ENCODE measurements around the gene ID3. TPM values are rescaled to one million over a fixed set of nuclear protein-coding genes. Genes with fewer than 3 reads are reported as not detected.

The ID3 gene
- polyA plus RNA-seq, 1 donor from 2014 or later = 8.0 TPM

- Histone ChIP-seq H3K4me3 (ENCODE audit: low read length) (no peak overlapping the region), H2AFZ (ENCODE audit: low read depth, low read length) (no peak overlapping the region), H3K4me2 (ENCODE audit: low read length) (no peak overlapping the region)
Observed at GRCh38 chr1:23548704-23549143, 10.6 kb downstream of the ID3 start.

GRCh38 chr1:23546897-23547584, 12.3 kb downstream of the ID3 start:
- Histone ChIP-seq H4K20me1 (ENCODE audit: insufficient read depth) (no peaks in the 10 kb centered on the region), H3K9me2 (ENCODE audit: insufficient read depth, low read length) (no peaks in the 10 kb centered on the region), H3K79me2 (replicated peaks; ENCODE audit: insufficient read depth, low read length) (no peaks in the 10 kb centered on the region), H3K9me3 (ENCODE audit: low read length) (no peaks in the 10 kb centered on the region), H3K4me3 (ENCODE audit: low read length) (no peak overlapping the region), H3K36me3 (ENCODE audit: insufficient read depth, low read length) (no peaks in the 10 kb centered on the region), H3K27me3 (ENCODE audit: insufficient read depth, low read depth, low read length) (no peaks in the 10 kb centered on the region), H3K27ac (ENCODE audit: low read length) (no peak overlapping the region), H2AFZ (ENCODE audit: low read depth, low read length) (no peak overlapping the region), H3F3A (ENCODE audit: insufficient read depth, low read length, poor library complexity, severe bottlenecking) (no peaks in the 10 kb centered on the region), H3K9ac (ENCODE audit: low read length) (no peak overlapping the region), H3K4me2 (ENCODE audit: low read length) (no peak overlapping the region)
- TF ChIP-seq POLR2AphosphoS5 (IDR thresholded peaks at IDR 0.05) (no peak), RAD21 (conservative IDR thresholded peaks at IDR 0.05) (no peak), REST (IDR thresholded peaks at IDR 0.05; ENCODE audit: borderline replicate concordance) (no peak), MXI1 (conservative IDR thresholded peaks at IDR 0.05; ENCODE audit: poor library complexity, severe bottlenecking) (no peak), EZH2 (IDR thresholded peaks at IDR 0.05; ENCODE audit: borderline replicate concordance, insufficient read depth, low read length, poor library complexity, severe bottlenecking) (no peak), TAF1 (IDR thresholded peaks at IDR 0.05; ENCODE audit: low read depth) (no peak), EP300 (conservative IDR thresholded peaks at IDR 0.05; ENCODE audit: poor library complexity, severe bottlenecking) (no peak)
- TF ChIP-seq, protein P1, sequence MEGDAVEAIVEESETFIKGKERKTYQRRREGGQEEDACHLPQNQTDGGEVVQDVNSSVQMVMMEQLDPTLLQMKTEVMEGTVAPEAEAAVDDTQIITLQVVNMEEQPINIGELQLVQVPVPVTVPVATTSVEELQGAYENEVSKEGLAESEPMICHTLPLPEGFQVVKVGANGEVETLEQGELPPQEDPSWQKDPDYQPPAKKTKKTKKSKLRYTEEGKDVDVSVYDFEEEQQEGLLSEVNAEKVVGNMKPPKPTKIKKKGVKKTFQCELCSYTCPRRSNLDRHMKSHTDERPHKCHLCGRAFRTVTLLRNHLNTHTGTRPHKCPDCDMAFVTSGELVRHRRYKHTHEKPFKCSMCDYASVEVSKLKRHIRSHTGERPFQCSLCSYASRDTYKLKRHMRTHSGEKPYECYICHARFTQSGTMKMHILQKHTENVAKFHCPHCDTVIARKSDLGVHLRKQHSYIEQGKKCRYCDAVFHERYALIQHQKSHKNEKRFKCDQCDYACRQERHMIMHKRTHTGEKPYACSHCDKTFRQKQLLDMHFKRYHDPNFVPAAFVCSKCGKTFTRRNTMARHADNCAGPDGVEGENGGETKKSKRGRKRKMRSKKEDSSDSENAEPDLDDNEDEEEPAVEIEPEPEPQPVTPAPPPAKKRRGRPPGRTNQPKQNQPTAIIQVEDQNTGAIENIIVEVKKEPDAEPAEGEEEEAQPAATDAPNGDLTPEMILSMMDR (IDR thresholded peaks at IDR 0.05; ENCODE audit: poor library complexity, severe bottlenecking) = no peak

More at GRCh38 chr1:23548704-23549143, 10.6 kb downstream of the ID3 start:
- Histone ChIP-seq H3K79me2 (replicated peaks; ENCODE audit: insufficient read depth, low read length) (no peaks in the 10 kb centered on the region), H3F3A (ENCODE audit: insufficient read depth, low read length, poor library complexity, severe bottlenecking) (peaks cover under 1% of the 10 kb centered on the region), H3K9me3 (ENCODE audit: low read length) (no peaks in the 10 kb centered on the region), H3K9ac (ENCODE audit: low read length) (no peak overlapping the region), H3K27me3 (ENCODE audit: insufficient read depth, low read depth, low read length) (peaks cover 3% of the 10 kb centered on the region), H3K36me3 (ENCODE audit: insufficient read depth, low read length) (no peaks in the 10 kb centered on the region), H3K9me2 (ENCODE audit: insufficient read depth, low read length) (no peaks in the 10 kb centered on the region), H4K20me1 (ENCODE audit: insufficient read depth) (no peaks in the 10 kb centered on the region), H3K27ac (ENCODE audit: low read length) (no peak overlapping the region)
- TF ChIP-seq SMC3 (conservative IDR thresholded peaks at IDR 0.05; ENCODE audit: poor library complexity) (no peak), REST (IDR thresholded peaks at IDR 0.05; ENCODE audit: borderline replicate concordance) (no peak), RAD21 (conservative IDR thresholded peaks at IDR 0.05) (no peak), TAF1 (IDR thresholded peaks at IDR 0.05; ENCODE audit: low read depth) (no peak), MXI1 (conservative IDR thresholded peaks at IDR 0.05; ENCODE audit: poor library complexity, severe bottlenecking) (no peak), POLR2AphosphoS5 (IDR thresholded peaks at IDR 0.05) (no peak)
- TF ChIP-seq, protein P1 (IDR thresholded peaks at IDR 0.05; ENCODE audit: poor library complexity, severe bottlenecking) = no peak

Data from neural cell (in vitro differentiated cells).